IPS-15b (cell line): ENCODE measurements around the gene CDX2.

Experiments
- H3K27me3 ChIP-seq: one replicate; pipeline ENCODE4 v1.6.1; 2013; ENCODE audit warnings: low read length; ENCODE audit not compliant: control insufficient read depth, insufficient read depth
- H3K36me3 ChIP-seq: one replicate; pipeline ENCODE4 v1.6.1; 2013; ENCODE audit warnings: low read length; ENCODE audit not compliant: control insufficient read depth, insufficient read depth
- H3K4me1 ChIP-seq: one replicate; pipeline ENCODE4 v1.6.1; 2013; ENCODE audit warnings: mild to moderate bottlenecking, low read length; ENCODE audit not compliant: control insufficient read depth, insufficient read depth
- H3K4me3 ChIP-seq: one replicate; pipeline ENCODE4 v1.5.1; 2013; ENCODE audit warnings: low read depth, low read length
- H3K9ac ChIP-seq: one replicate; pipeline ENCODE4 v1.6.1; 2013; ENCODE audit warnings: low read depth, mild to moderate bottlenecking, low read length
- H3K9me3 ChIP-seq: one replicate; pipeline ENCODE4 v1.6.1; 2013; ENCODE audit warnings: mild to moderate bottlenecking, low read length; ENCODE audit not compliant: control insufficient read depth, insufficient read depth

The CDX2 gene

DNA sequence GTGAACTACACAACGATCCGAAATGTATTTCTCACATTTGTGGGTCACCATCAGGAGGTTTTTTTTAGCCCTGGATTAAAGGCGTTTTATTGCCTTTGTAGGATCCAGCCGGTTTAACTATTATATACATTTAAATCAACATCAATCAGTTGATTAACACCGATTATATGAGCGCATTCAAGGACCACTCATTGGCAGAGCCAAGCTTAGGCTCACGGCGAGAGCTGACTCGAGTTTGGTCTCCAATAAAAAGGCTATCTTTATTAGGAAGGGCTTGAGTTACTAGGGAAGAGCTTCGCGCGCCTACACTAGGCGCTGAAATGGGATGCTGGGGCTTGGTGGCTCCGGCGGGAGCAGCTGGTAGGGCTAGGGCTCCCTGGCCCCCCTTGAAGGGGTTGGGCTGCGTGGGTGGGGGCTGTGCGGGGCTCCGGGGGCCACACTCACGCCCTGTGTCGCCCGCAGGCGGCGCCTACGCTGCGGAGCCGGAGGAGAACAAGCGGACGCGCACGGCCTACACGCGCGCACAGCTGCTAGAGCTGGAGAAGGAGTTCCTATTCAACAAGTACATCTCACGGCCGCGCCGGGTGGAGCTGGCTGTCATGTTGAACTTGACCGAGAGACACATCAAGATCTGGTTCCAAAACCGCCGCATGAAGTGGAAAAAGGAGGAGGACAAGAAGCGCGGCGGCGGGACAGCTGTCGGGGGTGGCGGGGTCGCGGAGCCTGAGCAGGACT, 45.2 kb downstream of the CDX2 start:
- Histone ChIP-seq H3K9me3 (no peaks in the 10 kb centered on the region), H3K36me3 (no peaks in the 10 kb centered on the region), H3K4me1 (peaks cover 3% of the 10 kb centered on the region), H3K27me3 (peaks cover 99% of the 10 kb centered on the region), H3K4me3 (no peak overlapping the region), H3K9ac (no peak overlapping the region)

DNA sequence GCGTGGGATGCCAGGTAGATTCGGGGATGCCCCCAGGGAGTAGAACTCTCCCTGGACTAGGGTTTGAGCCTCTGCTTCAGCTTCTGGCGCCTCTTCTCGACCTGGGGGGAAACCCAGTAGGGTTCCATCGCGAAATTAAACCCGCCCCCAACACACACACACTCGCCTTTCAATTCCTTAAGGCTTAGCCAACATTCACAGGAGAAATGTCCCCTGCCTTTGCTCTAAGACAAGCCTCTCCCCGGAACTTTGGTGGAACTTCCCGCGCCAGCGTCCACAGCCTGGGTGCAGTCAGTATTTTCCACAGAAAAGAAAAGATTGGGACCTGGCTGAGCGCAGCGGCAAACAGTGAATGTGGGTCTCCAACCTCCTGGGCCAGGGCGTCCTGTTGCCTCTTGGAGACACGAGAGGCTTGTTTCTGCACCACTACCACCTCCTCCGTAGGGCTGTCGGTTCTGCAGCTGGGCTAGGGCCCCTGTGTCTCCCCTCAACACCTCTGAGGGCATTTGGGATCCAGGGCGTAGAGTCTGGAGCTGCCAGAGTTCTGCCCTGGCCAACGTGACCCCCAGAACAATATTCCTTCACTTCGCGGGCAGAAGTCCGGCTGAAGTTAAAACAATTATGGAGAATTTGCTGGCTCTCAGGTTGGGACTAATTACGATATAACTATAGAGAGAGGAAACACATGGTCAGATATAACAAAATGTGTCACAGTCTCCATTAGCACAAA, 46.1 kb downstream of the CDX2 start:
- Histone ChIP-seq H3K9me3 (no peaks in the 10 kb centered on the region), H3K4me3 (peak overlapping the region; percentile 23), H3K4me1 (no peaks in the 10 kb centered on the region), H3K27me3 (peaks cover 99% of the 10 kb centered on the region), H3K36me3 (no peaks in the 10 kb centered on the region), H3K9ac (no peak overlapping the region)

DNA sequence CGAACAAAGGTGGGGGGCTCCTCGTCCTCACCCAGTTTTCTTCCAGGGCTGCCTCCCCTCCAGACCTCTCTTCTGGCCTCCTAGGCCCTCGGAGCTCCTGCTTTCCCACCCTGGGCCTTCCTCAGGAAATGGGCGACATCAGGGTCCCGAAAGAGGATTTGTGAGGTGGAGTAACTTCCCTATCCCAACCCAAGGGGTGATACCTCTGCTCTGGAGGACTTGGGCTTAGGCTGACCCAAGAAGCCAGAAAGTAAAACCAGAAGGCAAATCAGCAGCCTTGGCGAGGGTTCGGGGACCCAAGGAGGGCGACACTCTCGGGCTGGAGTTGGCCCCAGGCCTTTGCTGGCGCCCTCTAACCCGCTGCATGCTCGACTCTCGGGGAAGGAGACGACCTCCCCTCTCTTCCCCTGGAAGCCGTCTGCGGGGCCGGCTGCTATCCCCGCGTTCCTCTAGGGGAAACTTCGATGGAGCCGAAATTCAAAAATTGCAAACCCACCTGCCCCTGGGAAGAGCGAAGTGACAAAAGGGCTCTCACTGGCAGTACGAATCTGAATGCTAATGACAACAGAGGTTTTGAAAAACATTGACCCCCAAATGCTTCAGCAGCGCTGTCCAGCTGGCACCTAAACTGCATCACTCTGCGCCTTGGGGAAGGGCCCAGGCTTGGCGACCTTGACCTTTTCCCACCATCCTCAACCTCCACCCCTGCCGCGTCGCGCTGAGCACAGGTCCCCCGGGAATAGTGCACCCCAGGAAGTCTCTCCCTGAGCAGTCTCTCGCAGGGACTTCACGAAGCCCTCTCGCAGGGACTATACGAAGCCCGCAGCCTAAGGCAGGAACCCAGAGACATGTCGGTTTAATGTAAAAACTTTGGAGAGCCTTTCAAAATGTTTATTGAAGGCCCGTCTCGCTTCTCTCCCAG, 46.9 kb downstream of the CDX2 start:
- Histone ChIP-seq H3K9ac (no peak overlapping the region), H3K4me1 (peaks cover 2% of the 10 kb centered on the region), H3K4me3 (peak overlapping the region; percentile 23), H3K36me3 (no peaks in the 10 kb centered on the region), H3K9me3 (no peaks in the 10 kb centered on the region), H3K27me3 (peaks cover 99% of the 10 kb centered on the region)

- no peak overlapping the region for H3K9ac ChIP-seq
- no peaks in the 10 kb centered on the region for H3K9me3 ChIP-seq
- no peaks in the 10 kb centered on the region for H3K36me3 ChIP-seq
- peaks cover 2% of the 10 kb centered on the region for H3K4me1 ChIP-seq
- peaks cover 99% of the 10 kb centered on the region for H3K27me3 ChIP-seq
- no peak overlapping the region for H3K4me3 ChIP-seq
Observed at GRCh38 chr13:27921421-27921960, 47.6 kb downstream of the CDX2 start.

- Histone ChIP-seq H3K9me3 (no peaks in the 10 kb centered on the region), H3K27me3 (peaks cover 99% of the 10 kb centered on the region), H3K4me1 (peaks cover 2% of the 10 kb centered on the region), H3K4me3 (peak overlapping the region; percentile 26), H3K9ac (no peak overlapping the region), H3K36me3 (no peaks in the 10 kb centered on the region)
Observed at GRCh38 chr13:27920677-27921420, 48.3 kb downstream of the CDX2 start.

- Histone ChIP-seq H3K27me3 (peaks cover 99% of the 10 kb centered on the region), H3K4me3 (peak within 1 kb of the TSS; percentile 26), H3K4me1 (peaks cover 2% of the 10 kb centered on the region), H3K36me3 (no peaks in the 10 kb centered on the region), H3K9me3 (no peaks in the 10 kb centered on the region), H3K9ac (no peak within 1 kb of the TSS)
Observed at GRCh38 chr13:27919934-27920676, 49.0 kb downstream of the CDX2 start, which contains the start of gene PDX1. Gene PDX1, plus strand, starts transcription at chr13:27920000. Its CDS starts 139 bp downstream, at chr13:27920139.

DNA sequence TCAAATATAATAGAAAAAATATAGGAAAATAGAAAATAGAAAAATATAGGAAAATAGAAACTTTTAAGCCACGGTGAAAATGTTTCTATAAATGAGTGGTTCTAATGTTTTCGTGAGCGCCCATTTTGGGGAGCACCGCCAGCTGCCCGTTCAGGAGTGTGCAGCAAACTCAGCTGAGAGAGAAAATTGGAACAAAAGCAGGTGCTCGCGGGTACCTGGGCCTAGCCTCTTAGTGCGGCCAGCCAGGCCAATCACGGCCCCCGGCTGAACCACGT, 49.5 kb downstream of the CDX2 start:
- Histone ChIP-seq H3K4me3 (no peak overlapping the region), H3K36me3 (no peaks in the 10 kb centered on the region), H3K4me1 (peaks cover 2% of the 10 kb centered on the region), H3K27me3 (peaks cover 99% of the 10 kb centered on the region), H3K9me3 (no peaks in the 10 kb centered on the region), H3K9ac (no peak overlapping the region)

GRCh38 chr13:27918918-27919658, 50.0 kb downstream of the CDX2 start:
- Histone ChIP-seq H3K36me3 (no peaks in the 10 kb centered on the region), H3K4me1 (peaks cover 2% of the 10 kb centered on the region), H3K9me3 (no peaks in the 10 kb centered on the region), H3K4me3 (peak overlapping the region; percentile 26), H3K9ac (no peak overlapping the region), H3K27me3 (peaks cover 99% of the 10 kb centered on the region)

DNA sequence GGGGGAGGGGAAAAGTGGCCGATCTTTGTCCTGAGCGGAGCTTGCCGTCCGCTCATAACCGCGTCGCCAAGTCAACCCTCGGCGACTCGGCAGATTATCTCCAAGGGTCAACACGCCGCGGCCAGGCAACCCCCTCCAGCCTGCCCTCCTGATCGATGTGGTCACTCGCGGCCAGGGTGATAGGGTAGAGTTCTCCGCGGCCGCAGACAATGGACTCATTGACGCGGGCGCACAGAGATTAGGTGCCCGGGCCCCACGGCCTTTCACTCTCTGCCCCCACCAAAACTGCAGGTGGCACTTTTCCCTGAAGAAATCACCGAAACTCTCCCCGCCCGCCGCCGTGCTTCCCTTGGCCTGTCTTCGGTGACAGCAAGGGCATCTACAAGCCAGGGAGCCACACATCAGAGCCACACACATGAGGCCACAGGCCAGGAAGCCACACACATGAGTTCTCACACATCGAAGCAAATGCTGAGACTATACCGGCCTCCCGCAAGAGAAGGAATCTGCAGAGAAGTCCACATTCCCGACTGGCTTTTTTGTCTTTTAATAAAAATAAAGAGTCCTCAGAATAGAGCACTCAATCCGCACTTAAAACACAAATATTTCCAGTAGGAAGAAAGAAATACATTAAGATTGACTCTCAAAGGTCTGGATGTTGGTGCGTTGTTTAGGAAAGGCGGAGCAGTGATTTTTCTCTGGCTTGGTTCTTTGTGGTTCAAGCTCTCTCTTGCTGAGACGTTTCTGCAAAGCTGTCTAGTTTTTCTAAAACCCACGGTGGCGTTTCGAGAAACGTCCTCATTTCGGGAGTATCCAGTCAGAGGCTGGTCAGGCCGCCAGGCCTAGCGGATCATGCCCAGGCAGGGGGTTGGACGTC, 50.8 kb downstream of the CDX2 start:
- Histone ChIP-seq H3K4me1 (peaks cover 2% of the 10 kb centered on the region), H3K9me3 (no peaks in the 10 kb centered on the region), H3K36me3 (no peaks in the 10 kb centered on the region), H3K4me3 (peak overlapping the region; percentile 26), H3K27me3 (peaks cover 99% of the 10 kb centered on the region), H3K9ac (no peak overlapping the region)
